GM23338 (cell line): ENCODE results near the gene NCOA1. TPM values are rescaled to one million over a fixed set of nuclear protein-coding genes. Genes with fewer than 3 reads are reported as not detected.
"Not testable (repeated sequence)": the region's sequence is repeated elsewhere in the genome, so short reads cannot be mapped to it uniquely, and the experiment has no call there.

Experiments used
- ATAC-seq: fragments of 200-7000 bp; cut with Tn5 transposase; 3 replicates; pipeline ENCODE4 v1.9.1; 2020
- DNase-seq: peaks from one replicate; pipeline ENCODE4 v3.0.0-alpha.2; 2015; ENCODE audit warnings: low spot score
- H2AFZ ChIP-seq: fragments of 200-600 bp; sonication (generic); 2 replicates; pipeline ENCODE4 v1.8.0; 2016; ENCODE audit warnings: antibody characterized with exemption, mild to moderate bottlenecking, moderate library complexity
- H3F3A ChIP-seq: fragments of 200-600 bp; sonication (generic); replicated peaks from 2 replicates; pipeline ENCODE4 v1.8.0; 2017; ENCODE audit warnings: antibody characterized with exemption, mixed run types, low read depth
- H3K27ac ChIP-seq: fragments of 200-600 bp; sonication (generic); 2 replicates; pipeline ENCODE4 v1.6.1; 2016; ENCODE audit warnings: low read depth
- H3K27me3 ChIP-seq: fragments of 200-600 bp; sonication (generic); 2 replicates; pipeline ENCODE4 v1.8.0; 2016; ENCODE audit warnings: mild to moderate bottlenecking, mixed run types, moderate library complexity; ENCODE audit not compliant: insufficient read depth
- H3K36me3 ChIP-seq: fragments of 200-600 bp; sonication (generic); 2 replicates; pipeline ENCODE4 v1.8.0; 2016; ENCODE audit warnings: mild to moderate bottlenecking; ENCODE audit not compliant: insufficient read depth
- H3K4me1 ChIP-seq: fragments of 200-600 bp; sonication (generic); 2 replicates; pipeline ENCODE4 v1.8.0; 2016; ENCODE audit warnings: mild to moderate bottlenecking, moderate library complexity; ENCODE audit not compliant: insufficient read depth
- H3K4me2 ChIP-seq: fragments of 200-600 bp; sonication (generic); 2 replicates; pipeline ENCODE4 v1.7.1; 2017; ENCODE audit warnings: mixed run types
- H3K4me3 ChIP-seq: fragments of 200-600 bp; sonication (generic); 2 replicates; pipeline ENCODE4 v1.6.1; 2016; ENCODE audit warnings: mixed run types
- H3K79me2 ChIP-seq: fragments of 200-600 bp; sonication (generic); replicated peaks from 2 replicates; pipeline ENCODE4 v1.8.0; 2017; ENCODE audit warnings: mild to moderate bottlenecking; ENCODE audit not compliant: insufficient read depth
- H3K9me2 ChIP-seq: fragments of 200-600 bp; sonication (generic); 2 replicates; pipeline ENCODE4 v1.8.0; 2017; ENCODE audit not compliant: insufficient read depth
- H4K20me1 ChIP-seq: fragments of 200-600 bp; sonication (generic); replicated peaks from 2 replicates; pipeline ENCODE4 v1.8.0; 2017; ENCODE audit warnings: mild to moderate bottlenecking; ENCODE audit not compliant: insufficient read depth
- H3K27ac Mint-ChIP-seq: 2 replicates; pipeline ENCODE4 v1.8.0; 2020; ENCODE audit warnings: inconsistent platforms, mild to moderate bottlenecking, moderate library complexity, mixed read lengths
- H3K27me3 Mint-ChIP-seq: 3 replicates; pipeline ENCODE4 v1.8.0; 2022; ENCODE audit warnings: low read depth, mild to moderate bottlenecking, moderate library complexity, mixed read lengths, inconsistent platforms; ENCODE audit not compliant: insufficient read depth, poor library complexity
- H3K36me3 Mint-ChIP-seq: 3 replicates; pipeline ENCODE4 v1.8.0; 2021; ENCODE audit warnings: low read depth, mild to moderate bottlenecking, inconsistent platforms, moderate library complexity, mixed read lengths
- H3K4me1 Mint-ChIP-seq: 3 replicates; pipeline ENCODE4 v1.8.0; 2020; ENCODE audit warnings: mild to moderate bottlenecking, inconsistent platforms, mixed read lengths
- H3K4me3 Mint-ChIP-seq: 3 replicates; pipeline ENCODE4 v1.8.0; 2021; ENCODE audit warnings: moderate library complexity, mild to moderate bottlenecking, inconsistent platforms, mixed read lengths
- H3K9me3 Mint-ChIP-seq: 3 replicates; pipeline ENCODE4 v1.8.0; 2020; ENCODE audit warnings: moderate library complexity, mild to moderate bottlenecking, inconsistent platforms, mixed read lengths
- EZH2 ChIP-seq: fragments of 200-600 bp; sonication (generic); IDR thresholded peaks from one replicate; pipeline ENCODE4 v1.8.0; 2017; ENCODE audit warnings: antibody characterized with exemption, mild to moderate bottlenecking, low read depth; ENCODE audit not compliant: unreplicated experiment
- JUNB ChIP-seq: IDR thresholded peaks from one replicate; pipeline ENCODE4 v1.6.1; 2016; ENCODE audit warnings: antibody characterized with exemption; ENCODE audit not compliant: unreplicated experiment
- NANOG ChIP-seq: IDR thresholded peaks from 2 replicates; pipeline ENCODE4 v1.6.1; 2016; ENCODE audit warnings: antibody characterized with exemption, borderline replicate concordance
- ZNF331 ChIP-seq: fragments of 250-450 bp; sonication (Bioruptor Pico); IDR thresholded peaks from 2 replicates; pipeline ENCODE4 v1.5.0; 2020; ENCODE audit warnings: low read depth, mild to moderate bottlenecking, moderate library complexity
- polyA plus RNA-seq: library from polyadenylated mRNA; unstranded; fragments of >200 nt; fragmentation: Nextera tagmentation; extraction: Ambion mirVana; gene quantifications from 2 replicates; pipeline ENCODE4 v1.2.1, GENCODE V29; 2016
- total RNA-seq: library from RNA; depleted of rRNA; stranded (reverse); fragments of >200 nt; shearing (Covaris generic); gene quantifications from 2 replicates; pipeline ENCODE4 v1.2.3, GENCODE V29; 2014
- TF ChIP-seq, protein P1 (sequence below): fragments of 250-450 bp; sonication (Bioruptor Pico); IDR thresholded peaks from 2 replicates; pipeline ENCODE4 v1.5.0; 2020; ENCODE audit warnings: mild to moderate bottlenecking, moderate library complexity
- TF ChIP-seq, protein P2 (sequence below): IDR thresholded peaks from one replicate; pipeline ENCODE4 v1.6.1; 2018; ENCODE audit warnings: antibody characterized with exemption; ENCODE audit not compliant: unreplicated experiment

NCOA1 gene
- total and polyA plus RNA-seq, 2 experiments from 2014 or later, result 7.1 to 15.1 TPM

DNA sequence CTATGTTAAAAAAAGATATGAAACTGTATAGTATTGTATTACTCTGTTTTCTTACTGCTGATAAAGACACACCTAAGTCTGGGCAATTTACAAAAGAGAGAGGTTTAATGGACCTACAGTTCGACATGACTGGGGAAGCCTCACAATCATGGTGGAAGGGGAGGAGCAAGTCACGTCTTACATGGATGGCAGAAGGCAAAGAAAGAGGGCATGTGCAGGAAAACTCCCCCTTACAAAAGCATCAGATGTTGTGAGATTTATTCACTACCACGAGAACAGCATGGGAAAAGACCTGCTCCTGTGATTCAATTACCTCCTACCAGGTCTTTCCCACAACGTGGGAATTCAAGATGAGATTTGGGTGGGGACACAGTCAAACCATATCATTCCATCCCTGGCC is 57.0 kb downstream of the NCOA1 start (continued):
- TF ChIP-seq, protein P1, sequence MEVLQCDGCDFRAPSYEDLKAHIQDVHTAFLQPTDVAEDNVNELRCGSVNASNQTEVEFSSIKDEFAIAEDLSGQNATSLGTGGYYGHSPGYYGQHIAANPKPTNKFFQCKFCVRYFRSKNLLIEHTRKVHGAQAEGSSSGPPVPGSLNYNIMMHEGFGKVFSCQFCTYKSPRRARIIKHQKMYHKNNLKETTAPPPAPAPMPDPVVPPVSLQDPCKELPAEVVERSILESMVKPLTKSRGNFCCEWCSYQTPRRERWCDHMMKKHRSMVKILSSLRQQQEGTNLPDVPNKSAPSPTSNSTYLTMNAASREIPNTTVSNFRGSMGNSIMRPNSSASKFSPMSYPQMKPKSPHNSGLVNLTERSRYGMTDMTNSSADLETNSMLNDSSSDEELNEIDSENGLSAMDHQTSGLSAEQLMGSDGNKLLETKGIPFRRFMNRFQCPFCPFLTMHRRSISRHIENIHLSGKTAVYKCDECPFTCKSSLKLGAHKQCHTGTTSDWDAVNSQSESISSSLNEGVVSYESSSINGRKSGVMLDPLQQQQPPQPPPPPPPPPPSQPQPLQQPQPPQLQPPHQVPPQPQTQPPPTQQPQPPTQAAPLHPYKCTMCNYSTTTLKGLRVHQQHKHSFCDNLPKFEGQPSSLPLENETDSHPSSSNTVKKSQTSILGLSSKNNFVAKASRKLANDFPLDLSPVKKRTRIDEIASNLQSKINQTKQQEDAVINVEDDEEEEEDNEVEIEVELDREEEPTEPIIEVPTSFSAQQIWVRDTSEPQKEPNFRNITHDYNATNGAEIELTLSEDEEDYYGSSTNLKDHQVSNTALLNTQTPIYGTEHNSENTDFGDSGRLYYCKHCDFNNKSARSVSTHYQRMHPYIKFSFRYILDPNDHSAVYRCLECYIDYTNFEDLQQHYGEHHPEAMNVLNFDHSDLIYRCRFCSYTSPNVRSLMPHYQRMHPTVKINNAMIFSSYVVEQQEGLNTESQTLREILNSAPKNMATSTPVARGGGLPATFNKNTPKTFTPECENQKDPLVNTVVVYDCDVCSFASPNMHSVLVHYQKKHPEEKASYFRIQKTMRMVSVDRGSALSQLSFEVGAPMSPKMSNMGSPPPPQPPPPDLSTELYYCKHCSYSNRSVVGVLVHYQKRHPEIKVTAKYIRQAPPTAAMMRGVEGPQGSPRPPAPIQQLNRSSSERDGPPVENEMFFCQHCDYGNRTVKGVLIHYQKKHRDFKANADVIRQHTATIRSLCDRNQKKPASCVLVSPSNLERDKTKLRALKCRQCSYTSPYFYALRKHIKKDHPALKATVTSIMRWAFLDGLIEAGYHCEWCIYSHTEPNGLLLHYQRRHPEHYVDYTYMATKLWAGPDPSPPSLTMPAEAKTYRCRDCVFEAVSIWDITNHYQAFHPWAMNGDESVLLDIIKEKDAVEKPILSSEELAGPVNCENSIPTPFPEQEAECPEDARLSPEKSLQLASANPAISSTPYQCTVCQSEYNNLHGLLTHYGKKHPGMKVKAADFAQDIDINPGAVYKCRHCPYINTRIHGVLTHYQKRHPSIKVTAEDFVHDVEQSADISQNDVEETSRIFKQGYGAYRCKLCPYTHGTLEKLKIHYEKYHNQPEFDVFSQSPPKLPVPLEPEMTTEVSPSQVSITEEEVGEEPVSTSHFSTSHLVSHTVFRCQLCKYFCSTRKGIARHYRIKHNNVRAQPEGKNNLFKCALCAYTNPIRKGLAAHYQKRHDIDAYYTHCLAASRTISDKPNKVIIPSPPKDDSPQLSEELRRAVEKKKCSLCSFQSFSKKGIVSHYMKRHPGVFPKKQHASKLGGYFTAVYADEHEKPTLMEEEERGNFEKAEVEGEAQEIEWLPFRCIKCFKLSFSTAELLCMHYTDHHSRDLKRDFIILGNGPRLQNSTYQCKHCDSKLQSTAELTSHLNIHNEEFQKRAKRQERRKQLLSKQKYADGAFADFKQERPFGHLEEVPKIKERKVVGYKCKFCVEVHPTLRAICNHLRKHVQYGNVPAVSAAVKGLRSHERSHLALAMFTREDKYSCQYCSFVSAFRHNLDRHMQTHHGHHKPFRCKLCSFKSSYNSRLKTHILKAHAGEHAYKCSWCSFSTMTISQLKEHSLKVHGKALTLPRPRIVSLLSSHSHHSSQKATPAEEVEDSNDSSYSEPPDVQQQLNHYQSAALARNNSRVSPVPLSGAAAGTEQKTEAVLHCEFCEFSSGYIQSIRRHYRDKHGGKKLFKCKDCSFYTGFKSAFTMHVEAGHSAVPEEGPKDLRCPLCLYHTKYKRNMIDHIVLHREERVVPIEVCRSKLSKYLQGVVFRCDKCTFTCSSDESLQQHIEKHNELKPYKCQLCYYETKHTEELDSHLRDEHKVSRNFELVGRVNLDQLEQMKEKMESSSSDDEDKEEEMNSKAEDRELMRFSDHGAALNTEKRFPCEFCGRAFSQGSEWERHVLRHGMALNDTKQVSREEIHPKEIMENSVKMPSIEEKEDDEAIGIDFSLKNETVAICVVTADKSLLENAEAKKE (CRISPR knock-in tag), result no peak
- no peak for TF ChIP-seq EZH2
- no peak for TF ChIP-seq NANOG
- TF ChIP-seq JUNB, result no peak
- TF ChIP-seq ZNF331, result no peak
- TF ChIP-seq, protein P2, sequence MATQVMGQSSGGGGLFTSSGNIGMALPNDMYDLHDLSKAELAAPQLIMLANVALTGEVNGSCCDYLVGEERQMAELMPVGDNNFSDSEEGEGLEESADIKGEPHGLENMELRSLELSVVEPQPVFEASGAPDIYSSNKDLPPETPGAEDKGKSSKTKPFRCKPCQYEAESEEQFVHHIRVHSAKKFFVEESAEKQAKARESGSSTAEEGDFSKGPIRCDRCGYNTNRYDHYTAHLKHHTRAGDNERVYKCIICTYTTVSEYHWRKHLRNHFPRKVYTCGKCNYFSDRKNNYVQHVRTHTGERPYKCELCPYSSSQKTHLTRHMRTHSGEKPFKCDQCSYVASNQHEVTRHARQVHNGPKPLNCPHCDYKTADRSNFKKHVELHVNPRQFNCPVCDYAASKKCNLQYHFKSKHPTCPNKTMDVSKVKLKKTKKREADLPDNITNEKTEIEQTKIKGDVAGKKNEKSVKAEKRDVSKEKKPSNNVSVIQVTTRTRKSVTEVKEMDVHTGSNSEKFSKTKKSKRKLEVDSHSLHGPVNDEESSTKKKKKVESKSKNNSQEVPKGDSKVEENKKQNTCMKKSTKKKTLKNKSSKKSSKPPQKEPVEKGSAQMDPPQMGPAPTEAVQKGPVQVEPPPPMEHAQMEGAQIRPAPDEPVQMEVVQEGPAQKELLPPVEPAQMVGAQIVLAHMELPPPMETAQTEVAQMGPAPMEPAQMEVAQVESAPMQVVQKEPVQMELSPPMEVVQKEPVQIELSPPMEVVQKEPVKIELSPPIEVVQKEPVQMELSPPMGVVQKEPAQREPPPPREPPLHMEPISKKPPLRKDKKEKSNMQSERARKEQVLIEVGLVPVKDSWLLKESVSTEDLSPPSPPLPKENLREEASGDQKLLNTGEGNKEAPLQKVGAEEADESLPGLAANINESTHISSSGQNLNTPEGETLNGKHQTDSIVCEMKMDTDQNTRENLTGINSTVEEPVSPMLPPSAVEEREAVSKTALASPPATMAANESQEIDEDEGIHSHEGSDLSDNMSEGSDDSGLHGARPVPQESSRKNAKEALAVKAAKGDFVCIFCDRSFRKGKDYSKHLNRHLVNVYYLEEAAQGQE, result no peak

DNA sequence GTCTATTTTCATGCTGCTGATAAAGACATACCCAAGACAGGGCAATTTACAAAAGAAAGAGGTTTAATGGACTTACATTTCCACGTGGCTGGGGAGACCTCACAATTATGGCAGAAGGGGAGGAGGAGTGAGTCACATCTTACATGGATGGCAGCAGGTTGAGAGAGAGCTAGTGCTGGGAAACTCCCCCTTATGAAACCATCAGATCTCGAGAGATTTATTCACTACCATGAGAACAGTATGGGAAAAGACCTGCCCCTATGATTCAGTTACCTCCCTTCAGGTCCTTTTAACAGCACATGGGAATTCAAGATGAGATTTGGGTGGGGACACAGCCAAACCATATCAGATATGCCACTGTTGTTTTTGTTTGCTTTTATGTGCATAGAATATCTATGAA is 59.2 kb downstream of the NCOA1 start:
- not testable (repeated sequence) for H3K79me2 ChIP-seq, H4K20me1 ChIP-seq, H3K27me3 ChIP-seq, H3K4me3 ChIP-seq, H3K4me1 ChIP-seq, ATAC-seq, H3K4me2 ChIP-seq, H3K27me3 Mint-ChIP-seq, H3K27ac ChIP-seq, H3K9me2 ChIP-seq, H3K36me3 ChIP-seq, H3K27ac Mint-ChIP-seq, H3K4me1 Mint-ChIP-seq, H3K4me3 Mint-ChIP-seq, H3F3A ChIP-seq, H2AFZ ChIP-seq, DNase-seq
- Mint-ChIP-seq H3K36me3 (peaks cover 35% of the 10 kb centered on the region), H3K9me3 (peaks cover 38% of the 10 kb centered on the region)
